GM23248 (cell line): ENCODE data around the gene TLR8. TPM values are rescaled to one million over a fixed set of nuclear protein-coding genes. Genes with fewer than 3 reads are reported as not detected.
A peak's percentile ranks its signal among the peaks of the same experiment; 100 is the strongest.

ENCODE experiments used
- DNase-seq: peaks from one replicate; pipeline ENCODE4 v3.0.0-alpha.2; 2015
- H2AFZ ChIP-seq: fragments of 200-600 bp; sonication (generic); 2 replicates; pipeline ENCODE4 v1.6.1; 2016; ENCODE audit warnings: antibody characterized with exemption
- H3F3A ChIP-seq: fragments of 200-600 bp; sonication (generic); 2 replicates; pipeline ENCODE4 v1.6.1; 2016; ENCODE audit warnings: mild to moderate bottlenecking, antibody characterized with exemption, mixed run types; ENCODE audit not compliant: insufficient read depth
- H3K27ac ChIP-seq: fragments of 200-600 bp; sonication (generic); 2 replicates; pipeline ENCODE4 v1.5.1; 2016; ENCODE audit warnings: mild to moderate bottlenecking
- H3K27me3 ChIP-seq: fragments of 200-600 bp; sonication (generic); replicated peaks from 2 replicates; pipeline ENCODE4 v1.6.1; 2016; ENCODE audit warnings: mild to moderate bottlenecking; ENCODE audit not compliant: insufficient read depth
- H3K36me3 ChIP-seq: fragments of 200-600 bp; sonication (generic); 2 replicates; pipeline ENCODE4 v1.6.1; 2016; ENCODE audit warnings: low read depth, mild to moderate bottlenecking
- H3K4me1 ChIP-seq: fragments of 200-600 bp; sonication (generic); 2 replicates; pipeline ENCODE4 v1.6.1; 2016; ENCODE audit warnings: mild to moderate bottlenecking; ENCODE audit not compliant: insufficient read depth
- H3K4me2 ChIP-seq: fragments of 200-600 bp; sonication (generic); one replicate; pipeline ENCODE4 v1.6.1; 2016; ENCODE audit warnings: mild to moderate bottlenecking; ENCODE audit not compliant: unreplicated experiment
- H3K4me3 ChIP-seq: fragments of 200-600 bp; sonication (generic); 2 replicates; pipeline ENCODE4 v1.5.1; 2016; ENCODE audit warnings: mild to moderate bottlenecking
- H3K79me2 ChIP-seq: fragments of 200-600 bp; sonication (generic); 2 replicates; pipeline ENCODE4 v1.6.1; 2016; ENCODE audit warnings: mild to moderate bottlenecking; ENCODE audit not compliant: insufficient read depth
- H3K9ac ChIP-seq: fragments of 200-600 bp; sonication (generic); 2 replicates; pipeline ENCODE4 v1.6.1; 2016; ENCODE audit warnings: mild to moderate bottlenecking
- H3K9me2 ChIP-seq: fragments of 200-600 bp; sonication (generic); 2 replicates; pipeline ENCODE4 v1.6.1; 2016; ENCODE audit warnings: mixed run types, mild to moderate bottlenecking, moderate library complexity; ENCODE audit not compliant: insufficient read depth
- H3K9me3 ChIP-seq: fragments of 200-600 bp; sonication (generic); one replicate; pipeline ENCODE4 v1.6.1; 2017; ENCODE audit warnings: low read depth
- H4K20me1 ChIP-seq: fragments of 200-600 bp; sonication (generic); 2 replicates; pipeline ENCODE4 v1.6.0; 2016; ENCODE audit not compliant: insufficient read depth
- EZH2 ChIP-seq: fragments of 200-600 bp; sonication (generic); IDR thresholded peaks from 2 replicates; pipeline ENCODE4 v1.6.1; 2018; ENCODE audit warnings: antibody characterized with exemption, mild to moderate bottlenecking; ENCODE audit not compliant: insufficient read depth, poor library complexity, severe bottlenecking
- EZH2phosphoT487 ChIP-seq: fragments of 200-600 bp; sonication (generic); IDR thresholded peaks from 2 replicates; pipeline ENCODE4 v1.6.1; 2018; ENCODE audit warnings: antibody characterized with exemption, moderate library complexity, mild to moderate bottlenecking, low read depth; ENCODE audit not compliant: insufficient read depth
- WGBS, 2 experiments: methylation state at CpG; one replicate each; pipeline ENCODE4 v1.1.6; 2015 to 2017; ENCODE audit warnings: low lambda C conversion rate in 2 of 2, low coverage in 1 of 2; ENCODE audit errors: missing lambda C conversion rate in 2 of 2; 5-methylcytosine and 5-hydroxymethylcytosine counted together
- in situ Hi-C: fragments of 300-500 bp; cut with MboI; formaldehyde crosslinking; loops from 2 replicates; pipeline ENCODE4 v1.15.0; 2020
- polyA plus RNA-seq: library from polyadenylated mRNA; unstranded; fragments of >200 nt; fragmentation: Nextera tagmentation; extraction: Ambion mirVana; gene quantifications from 2 replicates; pipeline ENCODE4 v1.2.1, GENCODE V29; 2016
- total RNA-seq: library from RNA; depleted of rRNA; stranded (reverse); fragments of >200 nt; shearing (Covaris generic); gene quantifications from 2 replicates; pipeline ENCODE4 v1.2.3, GENCODE V29; 2014; rRNA removed

Gene TLR8
- total and polyA plus RNA-seq, 2 experiments from 2014 or later: not detected

DNA sequence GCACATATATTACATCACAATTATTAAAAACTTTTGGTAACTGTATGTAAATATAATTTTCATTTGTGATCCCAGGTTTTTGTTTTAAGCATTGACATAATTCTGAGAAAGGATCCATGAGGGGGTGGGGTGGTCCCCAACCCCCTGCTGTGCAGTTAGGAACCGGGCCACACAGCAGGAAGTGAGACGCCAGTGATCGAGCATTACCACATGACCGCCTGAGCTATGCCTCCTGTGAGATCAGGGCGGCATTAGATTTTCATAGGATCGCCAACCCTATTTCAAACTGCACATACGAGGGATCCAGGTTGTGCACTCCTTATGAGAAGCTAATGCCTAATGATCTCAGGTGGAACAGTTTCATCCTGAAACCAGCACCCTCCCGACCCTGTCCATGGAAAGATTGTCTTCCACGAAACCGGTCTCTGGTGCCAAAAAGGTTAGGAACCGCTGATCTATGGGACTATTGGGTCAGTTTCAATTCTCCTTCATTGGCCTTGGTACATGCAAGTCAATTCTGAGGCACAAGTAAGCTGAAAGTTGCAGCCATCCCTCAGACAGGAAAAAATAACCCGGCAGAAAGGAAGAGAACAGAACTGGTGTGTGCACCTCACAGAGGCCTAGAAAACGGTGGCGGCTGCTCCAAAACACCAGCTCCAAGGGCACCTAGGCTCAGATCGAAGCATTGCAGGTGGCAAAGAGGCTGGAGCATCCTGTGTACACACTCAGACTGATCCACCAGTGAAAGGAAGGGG lies 61.5 kb downstream of the TLR8 start:
- Histone ChIP-seq H3K9me3 (no peaks in the 10 kb centered on the region), H4K20me1 (no peaks in the 10 kb centered on the region), H3K27ac (no peak overlapping the region), H3K9me2 (no peaks in the 10 kb centered on the region), H3K27me3 (no peaks in the 10 kb centered on the region), H3K9ac (no peak overlapping the region), H3K4me2 (no peak overlapping the region), H3K36me3 (no peaks in the 10 kb centered on the region), H3K4me3 (no peak overlapping the region), H3K4me1 (peaks cover 6% of the 10 kb centered on the region; the same call in 1 of the 2 replicates), H2AFZ (no peak overlapping the region), H3K79me2 (no peaks in the 10 kb centered on the region), H3F3A (no peaks in the 10 kb centered on the region)
- in situ Hi-C loops: loop anchor here (10.0 kb wide), 1 partner anchor 527 kb away; no protein-coding TSS in a partner anchor
- no peak for DNase-seq
- TF ChIP-seq EZH2 (no peak), EZH2phosphoT487 (no peak)
- 83 to 85% methylated on average over 11 to 12 of the region's 15 CpGs for WGBS, 2 experiments

GRCh38 chrX:12970691-12971202 lies 64.3 kb downstream of the TLR8 start:
- Histone ChIP-seq H3F3A (peaks cover 7% of the 10 kb centered on the region; the same call in 1 of the 2 replicates), H3K27me3 (no peaks in the 10 kb centered on the region), H3K4me3 (peak overlapping the region; percentile 48; the same call in 1 of the 2 replicates), H3K36me3 (peaks cover 2% of the 10 kb centered on the region; the same call in 1 of the 2 replicates), H3K4me2 (no peak overlapping the region), H2AFZ (peak overlapping the region; percentile 84), H4K20me1 (no peaks in the 10 kb centered on the region), H3K9me3 (no peaks in the 10 kb centered on the region), H3K9ac (peak overlapping the region; percentile 57), H3K9me2 (no peaks in the 10 kb centered on the region), H3K27ac (peak overlapping the region; percentile 21; the same call in 1 of the 2 replicates), H3K4me1 (peaks cover 6% of the 10 kb centered on the region; the same call in 1 of the 2 replicates), H3K79me2 (peaks cover 8% of the 10 kb centered on the region)
- peak; percentile 73 for DNase-seq
- TF ChIP-seq EZH2phosphoT487 (no peak), EZH2 (no peak)
- in situ Hi-C loops: no loop called here
- WGBS, 2 experiments: 16 to 25% methylated on average over 11 of the region's 11 CpGs

DNA sequence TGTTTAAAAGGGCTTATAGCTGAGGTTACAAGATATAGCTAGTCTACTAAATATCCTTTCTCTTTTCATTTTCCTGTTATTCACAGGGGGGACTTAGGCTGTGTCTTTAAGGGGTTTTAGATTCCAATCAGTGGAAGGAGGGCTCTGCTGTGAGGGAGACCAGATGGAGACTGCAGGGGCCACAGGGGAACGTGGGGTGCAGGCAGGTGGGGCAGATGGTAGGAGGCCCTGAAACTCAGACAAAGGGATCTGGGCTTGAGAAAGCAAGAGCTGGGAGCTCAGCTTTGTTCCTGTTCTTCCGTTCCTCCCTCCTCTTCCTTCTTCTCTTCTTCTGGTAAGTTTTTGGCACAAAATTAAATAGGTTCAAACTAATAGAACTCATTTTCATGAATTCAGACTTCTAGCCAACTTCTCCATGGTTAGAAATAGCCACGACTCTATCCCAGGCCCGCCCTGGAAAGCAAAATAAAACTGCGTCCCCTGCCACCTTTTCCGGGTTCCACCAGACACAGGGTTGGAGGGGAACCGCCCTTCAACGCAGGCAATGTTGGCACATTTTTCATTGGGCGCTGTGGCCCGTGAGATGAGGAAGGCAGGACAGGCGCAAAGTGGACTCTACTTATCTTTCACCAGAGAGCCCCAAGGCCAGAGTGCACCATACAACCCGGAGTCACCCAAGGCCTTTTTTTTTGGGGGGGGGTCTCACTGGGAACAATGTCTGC lies 65.0 kb downstream of the TLR8 start:
- Histone ChIP-seq H3K27me3 (no peaks in the 10 kb centered on the region), H3K9ac (peak overlapping the region; percentile 57), H3F3A (peaks cover 10% of the 10 kb centered on the region; the same call in 1 of the 2 replicates), H3K9me3 (no peaks in the 10 kb centered on the region), H3K27ac (no peak overlapping the region), H3K4me2 (no peak overlapping the region), H3K9me2 (no peaks in the 10 kb centered on the region), H3K36me3 (peaks cover 9% of the 10 kb centered on the region; the same call in 1 of the 2 replicates), H3K79me2 (peaks cover 14% of the 10 kb centered on the region), H3K4me1 (peaks cover 6% of the 10 kb centered on the region; the same call in 1 of the 2 replicates), H4K20me1 (no peaks in the 10 kb centered on the region), H3K4me3 (no peak overlapping the region), H2AFZ (peak overlapping the region; percentile 84)
- TF ChIP-seq EZH2 (no peak), EZH2phosphoT487 (no peak)
- DNase-seq: no peak
- WGBS, 2 experiments: 86 to 88% methylated on average over 10 to 12 of the region's 12 CpGs
- in situ Hi-C loops: no loop called here

DNA sequence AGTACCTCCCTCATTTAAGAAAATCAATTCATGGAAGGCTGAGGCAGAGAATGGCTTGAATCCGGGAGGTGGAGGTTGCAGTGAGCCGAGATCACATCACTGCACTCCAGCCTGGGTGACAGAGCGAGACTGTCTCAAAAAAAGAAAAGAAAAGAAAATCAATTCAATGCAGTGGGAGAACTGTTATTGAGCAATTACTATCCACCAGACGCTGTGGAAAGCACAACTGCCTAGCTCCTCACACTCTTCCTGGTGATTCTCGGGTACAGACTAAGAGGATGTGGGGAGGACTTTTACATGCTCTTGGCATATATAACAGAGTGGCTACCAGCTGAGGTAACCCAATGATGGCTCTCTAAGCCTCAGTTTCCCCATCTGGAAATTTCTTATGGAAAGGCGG lies 65.8 kb downstream of the TLR8 start:
- Histone ChIP-seq H3K27ac (no peak overlapping the region), H3K4me3 (no peak overlapping the region)

More for the DNA sequence above, 65.8 kb downstream of the TLR8 start:
- Histone ChIP-seq H3K27me3 (no peaks in the 10 kb centered on the region), H3K9me3 (no peaks in the 10 kb centered on the region), H3K79me2 (peaks cover 22% of the 10 kb centered on the region), H3K4me2 (no peak overlapping the region), H4K20me1 (no peaks in the 10 kb centered on the region), H3K4me1 (peaks cover 6% of the 10 kb centered on the region; the same call in 1 of the 2 replicates), H3K9ac (no peak overlapping the region), H3K36me3 (peaks cover 15% of the 10 kb centered on the region), H3F3A (peaks cover 15% of the 10 kb centered on the region), H3K9me2 (no peaks in the 10 kb centered on the region), H2AFZ (no peak overlapping the region)
- in situ Hi-C loops: no loop called here
- 73% methylated on average over 6 of the region's 6 CpGs for WGBS, 2 experiments
- TF ChIP-seq EZH2phosphoT487 (no peak), EZH2 (no peak)
- no peak for DNase-seq

Other genes starting within 250 kb of the TLR8 start
- 20.1 and 22.5 TPM in 2 replicates for gene PRPS2, start 115.2 kb upstream of the TLR8 start, total RNA-seq
- gene PRPS2, start 115.2 kb upstream of the TLR8 start, polyA plus RNA-seq: 20.6 and 21.1 TPM in 2 replicates
- gene TLR7, start 39.5 kb upstream of the TLR8 start, total RNA-seq: not detected in 2 replicates
- not detected in 2 replicates for gene TLR7, start 39.5 kb upstream of the TLR8 start, polyA plus RNA-seq
- gene TMSB4X, start 68.5 kb downstream of the TLR8 start, total RNA-seq: 3,286 and 6,098 TPM in 2 replicates
- 9,088 and 9,298 TPM in 2 replicates for gene TMSB4X, start 68.5 kb downstream of the TLR8 start, polyA plus RNA-seq
- not detected in 2 replicates for gene FAM9C, start 138.0 kb downstream of the TLR8 start, total RNA-seq
- gene FAM9C, start 138.0 kb downstream of the TLR8 start, polyA plus RNA-seq: not detected in 2 replicates